GM12892 (cell line): ENCODE measurements around the gene COL5A1.

Experiments used
- DNase-seq: peaks from one replicate; pipeline ENCODE4 v3.0.0; 2011; ENCODE audit not compliant: insufficient read length
- FAIRE-seq: peaks from 2 replicates; lab custom pipeline; 2011; peaks lifted over from hg19 to GRCh38; lab: Jason Lieb, UNC
- POLR2A ChIP-seq: IDR thresholded peaks from 2 replicates; pipeline ENCODE4 v1.6.1; 2011; ENCODE audit warnings: low read depth, low read length, control low read depth
- POLR2AphosphoS5 ChIP-seq: IDR thresholded peaks from 2 replicates; pipeline ENCODE4 v1.6.1; 2011; ENCODE audit warnings: low read depth, low read length, control low read depth
- TAF1 ChIP-seq: IDR thresholded peaks from 2 replicates; pipeline ENCODE4 v1.6.1; 2011; ENCODE audit warnings: low read depth, mild to moderate bottlenecking, control low read depth, low read length, borderline replicate concordance

The COL5A1 gene

GRCh38 chr9:134733480-134734232 lies 92.1 kb downstream of the COL5A1 start:
- no peak for FAIRE-seq
- TF ChIP-seq TAF1 (no peak), POLR2AphosphoS5 (no peak), POLR2A (no peak)
- no peak for DNase-seq

- no peak for TF ChIP-seq TAF1
- TF ChIP-seq POLR2AphosphoS5: no peak
- TF ChIP-seq POLR2A: no peak
- DNase-seq (no peak), FAIRE-seq (no peak)
Measured at GRCh38 chr9:134734270-134734669, 92.7 kb downstream of the COL5A1 start.

DNA sequence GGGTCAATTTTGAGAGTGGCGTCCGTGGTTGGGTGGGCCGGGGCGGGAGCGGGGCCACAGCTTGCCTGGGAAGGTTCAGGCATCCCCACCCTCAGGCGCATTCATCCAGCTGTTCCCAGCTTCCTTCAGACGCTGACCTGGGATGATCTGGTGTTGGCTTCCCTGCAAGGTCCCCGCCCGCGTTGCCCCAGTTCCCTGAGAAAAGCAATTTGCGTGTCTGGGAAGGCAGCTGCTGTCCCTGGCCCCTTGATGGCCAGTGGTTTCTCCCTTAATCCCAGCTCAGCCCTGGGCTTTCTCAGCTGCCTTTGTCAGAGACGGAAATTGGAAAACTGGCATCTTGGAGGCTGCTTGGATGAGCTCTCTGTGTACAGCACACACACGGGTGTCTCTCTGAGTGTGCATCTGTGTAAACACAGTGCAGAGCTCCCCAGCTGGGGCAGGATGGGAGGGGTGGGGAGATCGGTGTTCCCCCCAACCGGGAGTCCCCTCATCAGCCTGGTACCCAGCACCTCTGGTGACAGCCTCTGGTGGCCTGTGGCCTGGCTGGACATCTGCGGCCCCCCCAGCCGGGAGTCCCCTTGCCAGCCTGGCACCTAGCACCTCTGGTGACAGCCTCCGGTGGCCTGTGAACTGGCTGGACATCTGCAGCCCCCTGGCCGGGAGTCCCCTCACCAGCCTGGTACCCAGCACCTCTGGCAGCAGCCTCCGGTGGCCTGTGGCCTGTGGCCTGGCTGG lies 94.0 kb downstream of the COL5A1 start:
- no peak for DNase-seq
- TF ChIP-seq POLR2AphosphoS5: no peak
- FAIRE-seq: no peak

GRCh38 chr9:134736791-134737497 lies 95.3 kb downstream of the COL5A1 start:
- TF ChIP-seq POLR2A (no peak), POLR2AphosphoS5 (no peak), TAF1 (no peak)
- no peak for FAIRE-seq
- DNase-seq: no peak

GRCh38 chr9:134737842-134738580 lies 96.4 kb downstream of the COL5A1 start:
- no peak for DNase-seq
- no peak for FAIRE-seq
- no peak for TF ChIP-seq TAF1
- TF ChIP-seq POLR2A: no peak
- no peak for TF ChIP-seq POLR2AphosphoS5

DNA sequence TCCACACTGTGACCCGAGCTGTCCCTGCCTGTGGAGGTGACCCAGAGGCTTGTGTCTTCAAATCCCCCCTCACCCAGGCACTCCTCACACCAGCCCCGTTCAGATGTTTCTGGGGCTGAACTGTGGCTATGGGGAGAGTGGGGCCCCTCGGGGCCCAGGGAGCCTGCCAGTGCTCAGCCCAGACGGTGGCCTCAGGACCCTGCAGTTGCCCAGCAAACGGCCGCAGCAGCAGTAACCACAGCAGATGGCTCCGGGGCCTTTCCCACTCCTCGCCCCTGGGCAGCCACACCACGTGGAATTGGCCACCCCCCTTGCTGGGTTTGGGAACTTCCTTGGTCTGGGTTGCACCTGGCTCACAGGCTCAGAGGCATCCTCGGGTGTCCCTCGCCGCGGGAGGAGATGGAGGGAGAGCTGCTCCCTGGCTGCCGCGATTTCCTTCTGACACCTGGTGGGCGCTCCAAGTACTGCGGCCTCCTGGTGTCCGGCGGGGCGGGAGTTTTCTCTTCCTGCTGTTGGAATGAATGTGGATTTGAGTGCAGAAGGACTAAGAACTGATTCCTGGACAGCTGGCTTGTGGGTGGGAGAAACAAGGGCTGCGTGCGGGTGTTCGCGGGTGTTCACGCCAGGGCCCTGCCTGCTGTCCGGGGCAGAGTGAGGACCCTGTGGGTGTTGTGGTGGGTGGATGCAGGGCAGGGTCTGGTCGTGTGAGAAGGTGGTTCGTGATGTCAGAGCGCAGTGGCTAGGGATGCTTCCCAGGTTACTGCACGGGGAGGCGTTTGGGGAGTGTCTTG lies 97.5 kb downstream of the COL5A1 start:
- no peak for TF ChIP-seq TAF1
- TF ChIP-seq POLR2A: no peak
- no peak for TF ChIP-seq POLR2AphosphoS5
- DNase-seq (no peak), FAIRE-seq (no peak)

DNA sequence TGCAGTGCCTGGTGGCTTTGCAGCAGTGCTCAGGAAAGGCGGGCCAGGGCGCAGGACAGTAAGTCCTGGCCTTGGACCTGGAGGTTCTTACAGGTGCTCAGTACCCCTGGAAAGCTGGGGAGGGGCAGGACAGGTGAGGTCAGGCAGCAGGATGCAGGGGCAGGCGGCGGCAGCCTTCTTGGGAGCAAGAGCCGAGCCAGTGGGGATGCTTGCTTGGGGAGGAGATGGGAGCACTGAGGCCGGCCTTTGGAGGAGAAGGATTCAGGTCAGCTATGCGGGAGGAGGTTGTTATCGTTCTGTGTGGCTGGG lies 98.0 kb downstream of the COL5A1 start:
- DNase-seq (no peak), FAIRE-seq (no peak)
- TF ChIP-seq TAF1 (no peak), POLR2AphosphoS5 (no peak), POLR2A (no peak)

- DNase-seq (no peak), FAIRE-seq (no peak)
- TF ChIP-seq TAF1: no peak
- no peak for TF ChIP-seq POLR2AphosphoS5
- TF ChIP-seq POLR2A: no peak
Measured at GRCh38 chr9:134740071-134740470, 98.5 kb downstream of the COL5A1 start.

DNA sequence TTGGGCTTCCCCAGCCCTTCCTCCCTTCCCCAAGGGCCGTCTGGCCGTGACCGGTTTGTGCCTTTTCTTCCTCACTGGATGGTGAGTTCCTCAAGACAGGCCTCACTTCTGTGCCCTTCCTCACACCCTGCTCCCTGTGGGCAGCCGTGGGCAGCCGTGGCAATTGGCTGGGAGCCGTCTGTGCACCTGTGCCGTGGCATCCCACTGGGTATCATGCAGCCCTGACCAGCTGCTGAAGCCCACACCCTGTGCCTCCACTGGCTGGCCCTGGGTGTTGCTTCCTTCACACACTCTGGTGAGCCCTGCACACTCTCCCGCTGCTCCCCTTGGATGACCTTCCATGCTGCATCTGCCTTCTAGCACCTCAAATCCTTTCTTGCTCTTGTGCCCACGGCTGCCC lies 100.2 kb downstream of the COL5A1 start:
- DNase-seq: no peak
- TF ChIP-seq POLR2A (no peak), POLR2AphosphoS5 (no peak), TAF1 (no peak)
- no peak for FAIRE-seq

DNA sequence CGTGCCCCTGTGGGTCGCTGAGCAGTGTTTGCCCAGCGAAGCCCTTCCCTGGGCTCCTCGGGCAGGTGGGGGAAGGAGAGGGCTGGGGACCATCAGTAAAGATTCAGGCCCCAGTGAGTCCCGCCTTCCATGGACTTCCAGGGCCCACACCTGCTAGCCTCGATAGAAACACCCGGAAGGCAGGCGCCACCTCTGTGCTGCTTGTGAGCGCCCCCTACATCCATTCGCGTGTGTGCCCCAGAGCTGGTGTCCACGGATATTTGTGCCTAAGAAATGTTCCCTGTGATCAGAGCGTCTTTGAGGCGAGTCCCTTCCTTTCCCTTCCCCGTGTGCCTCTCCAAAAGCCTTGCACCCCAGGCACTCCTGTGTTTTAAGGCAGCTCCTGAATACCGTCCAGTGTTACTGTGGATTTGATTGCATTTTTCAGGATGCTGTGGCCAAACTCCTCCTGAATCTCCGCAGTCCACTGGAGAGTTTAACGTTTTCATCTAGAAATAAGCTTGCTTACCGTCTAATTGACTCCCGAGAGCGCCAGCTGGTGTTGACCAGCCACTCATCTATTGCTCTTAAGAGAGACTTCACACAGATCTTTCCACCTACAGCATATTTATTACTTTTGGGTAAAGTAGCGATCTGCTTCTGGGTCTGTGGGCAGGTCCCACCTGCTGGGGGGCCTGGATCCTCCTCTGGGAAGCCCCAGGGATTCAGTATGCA lies 101.4 kb downstream of the COL5A1 start:
- FAIRE-seq: no peak
- TF ChIP-seq POLR2A (no peak), POLR2AphosphoS5 (no peak), TAF1 (no peak)
- no peak for DNase-seq

DNA sequence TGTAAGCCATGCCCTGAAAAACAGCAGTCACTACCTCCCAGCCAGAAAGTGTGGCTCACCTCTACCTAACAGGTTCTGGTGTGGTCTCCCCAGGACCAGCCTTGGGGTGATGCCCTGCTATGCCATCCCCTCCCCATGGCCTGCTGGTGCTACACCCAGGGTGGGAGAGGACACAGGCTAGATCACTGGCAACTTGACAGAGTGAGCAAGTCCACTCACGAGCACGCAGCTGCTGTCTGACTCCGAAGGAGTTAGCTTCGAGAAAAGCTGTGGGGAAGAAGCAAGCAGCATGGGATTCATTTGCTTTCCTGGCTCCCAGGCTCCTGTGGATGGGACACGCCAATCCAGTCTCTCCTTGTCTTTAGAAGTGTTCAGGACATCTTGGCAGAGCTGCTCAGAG lies 102.2 kb downstream of the COL5A1 start:
- no peak for FAIRE-seq
- no peak for DNase-seq
- TF ChIP-seq POLR2A (no peak), TAF1 (no peak), POLR2AphosphoS5 (no peak)
